ENCODE data around the gene MANBA.
"Not testable (repeated sequence)": the region's sequence is repeated elsewhere in the genome, so short reads cannot be mapped to it uniquely, and the experiment has no call there.

MANBA gene

DNA sequence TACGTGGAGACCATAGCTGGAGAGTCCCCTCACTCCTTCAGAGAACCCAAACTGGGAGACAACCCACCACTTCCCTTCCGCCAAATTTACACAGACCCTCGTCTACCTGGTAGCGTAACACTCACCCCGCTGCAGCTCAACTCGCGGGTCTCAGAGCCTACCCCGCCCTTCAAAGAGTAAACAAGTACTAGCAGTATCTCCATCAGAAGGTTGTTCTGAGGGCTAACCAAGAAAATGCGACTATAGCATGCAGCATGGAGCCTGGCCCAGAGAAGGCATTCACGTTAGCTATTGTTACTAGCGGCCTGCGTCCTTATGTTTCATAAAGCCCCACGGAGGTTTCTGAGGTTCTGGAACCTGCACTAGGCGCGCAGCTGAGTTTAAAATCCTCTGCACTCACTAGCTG lies 531 bp upstream of the MANBA start:
- peak; percentile 63 for DNase-seq

DNA sequence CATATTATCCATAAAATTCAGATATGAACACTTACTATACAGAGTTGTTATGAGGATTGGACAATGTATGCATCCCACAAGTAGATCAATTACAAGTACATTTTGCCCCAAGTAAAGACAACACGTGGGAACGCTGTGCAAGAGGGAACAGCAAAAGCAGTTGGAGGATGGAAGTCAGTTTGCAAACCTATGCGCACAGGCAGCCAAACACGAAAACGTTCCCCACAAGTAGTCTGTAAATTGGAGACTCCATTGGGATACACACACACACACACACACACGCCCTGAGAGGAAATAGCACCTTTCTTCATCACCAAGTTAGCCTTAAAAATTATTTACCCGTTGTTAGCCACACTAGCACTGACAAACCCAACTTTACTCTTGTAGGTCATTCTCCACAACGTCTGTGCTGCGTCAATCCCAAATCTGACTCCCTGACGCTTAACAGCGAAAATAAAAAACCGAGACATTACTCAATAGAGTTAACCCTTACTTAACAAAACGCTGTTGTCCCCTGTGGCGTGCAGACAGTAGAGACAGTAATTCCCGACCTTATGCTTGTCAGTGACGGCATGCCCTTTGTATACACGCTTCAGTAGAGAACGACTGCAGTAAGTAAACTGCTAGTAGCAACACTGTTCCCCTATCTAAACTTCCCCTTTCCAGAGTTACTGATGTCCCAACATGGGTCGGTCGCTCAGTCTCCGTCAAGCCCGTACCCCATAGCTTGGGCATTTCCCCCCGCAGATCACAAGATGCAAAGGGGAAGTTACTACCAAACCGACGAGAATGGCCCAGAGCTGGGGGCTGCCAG lies 730 bp downstream of the MANBA start:
- DNase-seq = peak; percentile 48

DNA sequence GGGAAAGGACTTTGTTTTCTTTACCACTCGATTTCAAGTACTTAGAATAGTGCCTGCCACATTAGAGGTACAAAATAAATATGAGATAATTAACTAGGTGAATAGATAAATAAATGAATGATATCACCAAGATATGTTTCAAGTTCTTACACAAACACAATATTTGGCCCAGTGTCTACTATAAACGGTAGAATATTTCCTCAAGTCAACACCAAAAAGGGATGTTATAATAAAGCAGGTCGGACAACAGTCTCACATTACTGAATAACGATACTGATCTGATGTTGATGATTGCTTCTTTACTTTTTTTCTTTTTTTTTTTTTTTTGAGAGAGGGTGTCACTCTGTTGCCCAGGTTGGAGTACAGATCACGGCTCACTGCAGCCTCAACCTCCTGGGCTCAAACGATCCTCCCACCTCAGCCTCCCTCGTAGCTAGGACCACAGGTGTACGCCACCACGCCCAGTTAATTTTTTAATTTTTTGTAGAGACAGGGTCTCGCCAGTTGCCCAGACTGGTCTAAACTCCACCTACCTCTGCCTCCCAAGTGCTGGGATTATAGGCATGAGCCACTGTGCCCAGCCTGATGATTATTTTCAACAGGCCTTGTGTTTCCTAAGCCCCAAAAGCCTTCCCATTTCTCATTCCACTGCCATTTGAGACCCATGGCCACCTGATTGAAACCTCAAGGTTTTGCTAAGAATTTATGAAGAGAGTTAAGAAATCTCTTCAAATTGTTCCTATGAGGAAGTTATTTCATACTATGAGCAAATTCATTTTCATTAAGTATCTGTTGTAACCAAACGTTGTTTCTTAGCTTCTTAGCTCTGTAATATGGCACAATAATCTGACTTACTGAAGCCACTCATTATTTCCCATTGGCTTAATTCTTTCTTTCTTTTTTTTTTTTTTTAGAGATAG lies 2.3 kb downstream of the MANBA start:
- no peak for DNase-seq

DNA sequence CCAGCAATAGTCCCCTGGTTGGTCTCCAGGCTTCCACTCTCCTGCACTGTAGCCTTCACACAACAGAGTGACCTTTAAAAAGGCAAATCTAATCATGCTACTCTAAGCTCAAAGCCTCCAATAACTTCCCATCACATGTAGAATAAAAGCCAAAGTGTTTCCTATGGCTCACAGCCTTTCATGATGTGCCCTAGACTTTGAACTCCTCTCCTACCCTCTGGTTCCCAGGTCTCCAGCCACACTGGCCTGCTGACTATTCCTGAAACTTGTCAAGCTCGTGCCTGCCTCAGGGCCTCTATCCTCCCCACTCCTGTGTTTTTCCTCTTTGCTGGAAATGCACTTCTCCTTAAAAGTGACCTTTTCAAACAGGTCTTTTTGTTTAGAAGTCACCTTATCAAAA lies 3.1 kb downstream of the MANBA start:
- no peak for DNase-seq

DNA sequence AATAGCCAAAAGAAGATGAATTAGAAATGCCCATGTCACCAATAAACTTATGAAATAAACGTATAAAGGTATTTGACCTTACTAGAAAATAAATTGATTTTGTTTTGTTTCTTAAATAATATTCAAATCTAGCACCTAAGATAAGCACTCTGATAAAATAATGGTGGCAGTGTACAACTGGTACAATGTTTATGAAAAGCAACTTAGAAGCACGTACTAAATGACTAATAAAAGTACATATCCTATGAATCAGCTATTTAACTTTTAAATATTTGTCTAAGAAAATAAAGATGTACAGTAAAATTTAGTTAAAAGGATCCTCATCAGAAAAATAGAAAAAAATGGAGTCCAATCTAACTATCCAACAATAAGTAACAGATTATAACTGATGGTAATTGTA lies 6.7 kb downstream of the MANBA start:
- no peak for DNase-seq

DNA sequence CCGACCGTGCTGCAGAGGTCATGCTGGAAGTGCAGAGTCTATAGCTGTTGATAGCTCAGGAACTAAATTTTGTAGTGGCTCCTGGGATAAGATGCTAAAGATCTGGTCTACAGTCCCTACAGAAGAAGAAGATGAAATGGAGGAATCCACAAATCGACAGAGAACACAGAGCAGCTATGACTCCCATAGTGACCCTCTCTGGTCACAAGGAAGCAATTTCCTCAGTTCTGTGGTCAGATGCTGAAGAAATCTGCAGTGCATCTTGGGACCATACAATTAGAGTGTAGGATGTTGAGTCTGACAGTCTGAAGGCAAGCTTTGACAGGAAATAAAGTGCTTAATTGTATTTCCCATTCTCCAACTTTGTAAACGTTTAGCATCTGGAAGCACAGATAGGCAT lies 8.8 kb downstream of the MANBA start:
- no peak for DNase-seq

DNA sequence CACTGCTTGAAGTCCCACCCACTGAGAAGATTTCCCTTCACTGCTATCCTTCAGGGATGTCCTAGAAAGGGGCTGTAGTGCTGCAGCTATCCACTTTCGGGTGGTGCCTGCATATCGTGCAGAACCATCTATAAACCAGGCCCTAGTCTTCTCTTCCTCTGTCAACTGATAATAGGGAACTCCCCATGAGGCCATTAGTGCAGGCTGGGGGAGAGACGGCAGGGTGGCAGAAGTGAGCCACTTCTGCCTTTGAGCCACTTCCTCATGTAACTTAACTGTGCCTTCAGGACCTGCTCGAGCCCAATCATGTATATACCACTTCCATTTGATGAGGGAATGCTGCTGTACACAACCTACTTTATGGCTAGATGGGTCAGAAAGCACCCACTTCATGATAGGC lies 17.4 kb downstream of the MANBA start:
- not testable (repeated sequence) for DNase-seq

DNA sequence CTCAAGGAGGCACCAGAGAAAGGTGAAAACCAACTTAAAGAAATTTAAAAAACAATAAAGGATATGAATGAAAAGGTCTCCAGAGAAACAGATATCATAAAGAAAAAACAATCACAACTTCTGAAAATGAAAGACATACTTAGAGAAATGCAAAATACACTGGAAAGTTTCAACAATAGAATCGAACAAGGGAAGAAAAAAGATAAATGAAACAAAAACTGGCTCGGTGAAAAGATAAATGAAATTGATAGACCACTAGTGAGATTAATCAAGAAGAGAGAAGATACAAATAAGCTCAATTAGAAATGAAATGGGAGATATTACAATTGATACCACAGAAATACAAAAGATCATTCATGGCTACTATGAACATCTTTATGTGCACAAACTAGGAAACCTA lies 22.0 kb downstream of the MANBA start:
- not testable (repeated sequence) for DNase-seq

DNA sequence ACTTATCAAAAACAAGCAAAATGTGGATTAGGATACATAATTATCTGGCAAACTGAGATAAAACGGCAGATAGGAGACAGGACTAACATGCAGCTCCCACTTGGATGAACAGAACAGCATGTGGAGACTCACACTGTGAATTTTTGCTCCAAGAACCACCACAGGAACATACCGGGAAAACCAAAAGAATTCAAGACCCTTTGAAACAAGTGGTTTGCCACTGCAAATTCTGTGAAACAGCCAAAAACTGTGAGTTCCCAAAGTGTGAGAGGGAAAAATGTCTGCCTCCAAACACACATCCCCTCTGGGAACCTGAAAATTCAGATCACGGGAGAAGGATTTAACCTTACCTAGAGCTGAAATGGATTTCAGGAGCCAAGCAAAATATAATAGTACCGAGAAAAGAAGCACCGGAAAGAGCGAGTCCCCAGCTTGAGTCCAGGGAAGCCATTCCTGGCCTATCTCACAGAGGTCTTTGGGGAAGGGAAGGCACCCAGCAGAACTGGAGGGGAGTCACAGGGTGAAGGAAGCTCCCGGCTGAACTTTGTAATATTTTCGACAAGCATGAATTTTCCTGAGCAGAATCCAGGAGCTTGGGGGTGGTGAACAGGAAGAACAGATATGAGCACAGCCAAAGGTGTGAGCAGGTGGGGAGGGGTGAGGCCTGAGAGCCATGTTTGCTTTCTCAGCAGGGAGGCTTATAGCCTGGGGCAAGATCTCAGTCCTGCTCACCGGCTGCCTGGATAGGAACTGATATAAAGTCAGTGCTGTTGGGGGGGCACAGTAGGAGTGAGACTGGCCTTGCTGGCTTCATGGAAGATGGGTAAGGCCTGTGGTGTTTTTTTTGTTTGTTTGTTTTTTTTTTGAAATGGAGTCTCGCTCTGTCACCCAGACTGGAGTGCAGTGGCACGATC lies 23.9 kb downstream of the MANBA start:
- DNase-seq = peak; percentile 91

DNA sequence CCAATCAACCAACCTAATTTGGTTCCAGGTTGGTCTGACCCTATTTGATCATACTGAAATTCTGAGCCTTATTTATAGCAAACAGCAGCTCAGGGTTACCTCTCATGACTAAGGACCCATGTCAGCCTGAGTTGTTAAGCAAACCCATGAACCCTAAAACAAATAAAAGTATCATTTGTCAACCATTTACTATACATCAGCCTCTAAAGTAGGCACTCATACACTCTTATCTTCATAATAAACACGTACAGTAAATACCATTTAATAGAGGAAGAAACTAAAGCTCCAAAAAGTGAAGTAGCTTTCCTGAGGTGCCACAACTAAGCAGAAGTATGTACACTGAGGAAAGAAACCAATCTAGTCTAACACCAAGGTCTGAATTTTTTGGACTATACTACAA lies 25.2 kb downstream of the MANBA start:
- peak; percentile 18 for DNase-seq

DNA sequence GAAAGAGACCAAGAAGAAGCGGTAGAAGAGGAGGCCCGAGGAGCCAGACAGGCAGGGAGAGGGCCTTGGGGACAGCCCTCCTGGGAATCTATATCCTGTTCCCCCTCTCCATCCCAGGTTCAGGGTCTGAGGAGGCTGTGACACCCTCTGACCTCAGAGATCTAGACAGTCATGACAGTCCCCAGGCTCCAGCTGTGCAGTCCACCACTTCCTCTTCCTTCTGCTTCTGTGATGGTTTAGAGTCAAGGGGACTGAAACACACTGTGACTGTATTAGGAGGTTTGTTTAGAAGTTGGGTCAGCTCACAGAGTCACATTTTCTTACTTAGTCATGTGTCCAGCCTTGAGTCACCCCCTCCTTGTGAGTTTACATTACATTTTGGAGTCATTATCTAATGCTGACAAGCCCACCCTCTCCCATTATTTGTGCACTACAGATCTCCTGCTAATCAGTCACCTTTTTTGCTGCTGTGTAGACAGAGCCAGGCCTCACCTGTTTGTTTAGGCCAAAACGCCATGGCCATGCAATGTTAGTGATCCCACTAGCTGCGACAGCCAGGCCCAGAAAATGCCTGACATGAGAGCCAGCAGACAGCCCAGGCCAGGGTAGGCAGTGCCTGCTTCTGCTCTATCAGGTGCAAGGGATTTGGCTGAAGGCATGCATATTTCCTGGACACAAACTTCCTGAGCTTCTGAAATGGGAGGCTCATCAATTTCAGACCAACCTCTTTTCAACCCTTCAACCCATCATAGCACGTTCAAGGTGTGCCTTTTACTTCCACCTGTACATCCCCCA lies 26.0 kb downstream of the MANBA start:
- DNase-seq = peak; percentile 8

DNA sequence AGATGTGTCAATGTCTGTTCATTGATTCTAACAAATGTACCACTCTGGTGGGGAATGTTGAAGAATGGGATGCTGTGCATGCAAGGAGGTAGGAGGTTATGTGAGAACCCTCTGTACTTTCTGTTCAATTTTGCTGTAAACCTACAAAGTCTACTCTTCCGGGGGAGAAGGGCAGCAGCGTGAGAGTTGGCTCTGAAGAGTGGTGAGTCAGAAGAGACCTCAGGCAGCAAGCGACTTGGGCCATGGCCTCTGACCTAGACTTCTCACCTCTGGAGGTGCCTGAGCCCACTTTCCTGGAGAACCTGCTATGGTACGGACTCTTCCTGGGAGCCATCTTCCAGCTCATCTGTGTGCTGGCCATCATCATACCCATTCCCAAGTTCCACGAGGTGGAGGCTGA lies 26.7 kb downstream of the MANBA start:
- no peak for DNase-seq

DNA sequence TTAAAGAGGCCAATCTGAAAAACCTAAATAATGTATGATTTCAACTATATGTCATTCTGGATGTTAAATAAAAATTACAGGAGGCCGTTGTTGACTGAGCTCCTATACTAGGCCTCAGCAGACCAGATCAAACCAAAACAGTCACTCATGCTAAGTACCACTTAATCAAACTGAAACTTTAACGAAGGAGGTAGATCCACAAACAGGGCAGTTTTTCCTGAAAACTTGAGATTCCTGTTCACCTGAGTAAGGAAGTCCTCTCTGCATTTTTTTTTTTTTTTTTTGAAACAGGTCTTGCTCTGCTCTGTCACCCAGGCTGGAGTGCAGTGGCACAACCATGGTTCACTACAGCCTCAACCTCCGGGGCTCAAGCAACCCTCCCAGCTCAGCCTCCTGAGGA lies 27.7 kb downstream of the MANBA start:
- no peak for DNase-seq

DNA sequence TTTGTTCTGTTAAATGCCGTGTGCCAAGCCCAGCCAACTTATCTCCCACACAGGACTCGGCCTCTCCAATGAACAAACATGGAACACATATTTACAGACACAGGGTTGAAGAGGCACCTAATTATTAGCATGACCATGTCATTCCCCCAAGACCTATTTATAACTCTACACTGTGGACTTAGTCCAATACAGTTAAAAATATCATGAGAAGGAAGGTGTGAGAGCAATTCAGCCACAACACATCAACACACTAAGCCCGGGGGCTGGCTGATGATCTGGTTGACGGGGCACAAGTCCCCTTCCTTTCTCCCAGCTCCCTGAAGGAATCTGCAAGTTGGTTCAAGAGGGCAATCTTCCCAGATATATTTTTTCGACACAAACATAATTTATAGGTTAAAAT lies 28.1 kb downstream of the MANBA start:
- DNase-seq = no peak

DNA sequence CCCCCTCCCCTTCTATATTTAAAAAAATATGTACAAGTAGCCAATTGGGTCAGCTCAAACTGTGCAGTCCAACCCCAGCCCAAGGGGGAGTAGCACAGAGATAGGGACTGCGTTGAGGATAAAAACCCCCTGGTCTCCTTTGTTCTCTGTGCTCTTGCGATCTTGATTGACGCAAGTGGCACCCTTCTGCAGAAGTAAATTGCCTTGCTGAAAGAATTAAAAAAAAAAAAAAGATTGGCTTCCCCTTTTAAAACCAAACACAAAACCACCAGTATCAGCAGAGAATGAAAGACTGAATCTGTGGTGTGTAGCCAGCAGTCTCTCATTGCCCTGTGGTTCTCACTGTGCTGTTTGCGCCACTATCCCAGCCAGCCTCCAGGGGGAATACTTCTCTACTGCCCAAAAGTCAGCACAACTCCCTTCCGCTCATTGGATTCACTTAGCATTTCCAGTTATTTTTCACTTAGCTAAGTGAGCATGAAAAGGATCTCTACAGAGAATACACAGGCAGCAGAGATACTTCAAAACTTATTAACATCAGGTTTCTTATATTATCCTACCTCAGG lies 29.7 kb downstream of the MANBA start:
- DNase-seq = peak; percentile 5

DNA sequence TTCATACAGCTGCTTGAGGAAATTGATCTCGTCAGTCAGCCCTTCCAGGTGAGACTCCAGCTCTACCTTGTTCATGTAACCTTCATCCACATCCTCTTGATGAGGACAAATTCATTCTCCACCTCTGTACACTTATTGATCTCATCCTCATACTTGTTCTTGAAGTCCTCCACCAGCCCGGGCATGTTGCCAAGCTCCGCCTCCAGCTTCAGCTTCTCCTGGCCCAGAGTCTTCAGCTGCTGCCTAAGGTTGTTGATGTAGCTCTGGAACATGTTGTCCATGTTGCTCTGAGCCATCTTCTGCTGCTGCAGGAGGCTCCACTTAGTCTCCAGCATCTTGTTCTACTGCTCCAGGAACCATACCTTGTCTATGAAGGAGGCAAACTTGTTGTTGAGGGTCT lies 31.3 kb downstream of the MANBA start:
- DNase-seq = not testable (repeated sequence)

DNA sequence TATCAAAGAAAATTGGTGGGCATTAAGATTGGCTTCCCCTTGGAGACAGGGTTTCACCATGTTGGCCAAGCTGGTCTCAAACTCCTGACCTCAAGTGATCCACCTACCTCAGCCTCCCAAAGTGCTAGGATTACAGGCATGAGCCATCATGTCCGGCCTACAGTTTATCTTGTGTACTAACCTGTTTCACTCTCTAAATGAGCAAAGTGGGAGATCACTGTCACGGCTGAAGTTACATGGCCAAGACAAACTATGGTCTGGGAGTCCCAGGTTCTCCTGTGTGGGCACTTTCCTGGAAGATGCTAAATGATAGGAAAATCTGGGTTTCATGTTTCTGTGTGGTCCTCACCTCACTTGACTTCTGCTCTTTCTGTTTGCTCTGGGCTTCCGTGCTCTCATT lies 33.8 kb downstream of the MANBA start:
- not testable (repeated sequence) for DNase-seq

DNA sequence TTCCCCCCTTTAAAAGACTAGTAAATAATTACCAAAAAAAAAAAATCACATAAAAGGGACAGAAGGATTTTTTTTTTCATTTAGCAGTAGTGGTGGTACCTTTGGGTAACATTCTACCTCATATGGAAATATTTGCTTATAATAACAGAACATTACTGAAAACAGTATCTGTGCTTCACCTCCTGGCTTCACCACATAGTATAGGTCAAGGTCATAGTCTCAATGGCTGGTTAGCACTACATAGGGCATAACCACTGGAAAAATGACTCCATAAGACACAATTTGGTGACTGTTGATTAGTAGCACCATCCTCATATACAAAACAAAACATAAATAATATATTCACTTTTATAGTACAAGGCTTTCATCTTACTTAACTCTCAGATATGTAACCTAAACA lies 34.7 kb downstream of the MANBA start:
- no peak for DNase-seq

DNA sequence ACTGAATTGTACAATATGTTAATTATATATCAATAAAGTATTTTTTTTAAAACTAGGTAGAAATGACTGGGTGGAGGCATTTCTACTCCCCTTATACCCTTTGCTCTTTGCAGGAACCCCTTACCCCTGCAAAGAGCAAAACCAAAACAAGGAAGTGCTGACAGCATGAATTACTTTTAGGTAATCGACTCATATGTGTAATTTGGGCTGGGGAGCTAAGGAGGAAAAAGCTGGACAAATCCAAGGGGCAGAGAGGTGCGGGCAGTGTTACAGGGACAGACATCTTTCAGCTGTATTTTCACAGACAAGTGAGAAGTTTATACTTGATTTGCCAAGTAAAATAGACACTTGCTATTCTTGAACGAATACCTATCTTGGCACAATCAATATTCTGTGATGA lies 35.5 kb downstream of the MANBA start:
- no peak for DNase-seq

DNA sequence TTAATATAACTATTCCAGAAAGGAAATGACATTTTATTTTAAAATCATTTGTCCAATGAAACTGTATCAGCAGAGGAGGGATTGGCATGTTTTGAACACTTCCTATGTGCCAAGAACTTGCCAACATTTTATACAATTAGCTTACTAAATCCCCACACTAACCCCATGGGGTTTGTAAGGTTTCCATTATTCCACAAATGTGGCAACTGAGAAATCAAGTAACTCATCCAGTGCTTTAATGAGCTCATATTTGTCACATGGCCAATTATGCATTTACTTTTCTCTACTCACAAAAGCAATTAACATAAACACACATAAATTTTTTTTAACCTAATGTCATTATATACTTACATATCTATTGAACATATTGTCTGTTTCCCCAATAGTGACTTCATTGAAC lies 37.3 kb downstream of the MANBA start:
- peak; percentile 83 for DNase-seq

DNA sequence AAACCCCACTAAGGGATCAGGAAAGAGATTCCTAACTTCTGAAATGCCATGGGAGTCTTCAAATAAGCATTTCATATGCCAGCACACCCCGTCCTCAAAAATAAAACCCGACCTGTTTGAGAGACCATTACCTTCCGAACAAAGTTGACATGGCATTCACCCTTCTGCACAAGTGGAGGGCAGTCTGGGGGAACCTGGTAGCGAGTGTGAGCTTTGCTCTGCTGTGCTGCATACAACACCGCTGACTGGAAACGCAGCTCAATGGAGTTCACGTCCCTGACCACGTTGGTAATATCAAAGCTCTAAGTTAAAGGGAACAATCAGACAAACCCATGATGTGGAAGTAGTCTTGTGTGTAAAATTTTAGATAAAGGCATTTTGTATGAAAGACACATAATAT lies 38.0 kb downstream of the MANBA start:
- DNase-seq = no peak

All from NCI-H69 (cell line).